ENCODE results near the gene SQOR.

SQOR gene

GRCh38 chr15:45657764-45658545 lies 23.1 kb downstream of the SQOR start:
- no peak for DNase-seq (ENCODE audit: low read depth in 2 of 2, low spot score in 1 of 2)

- DNase-seq (ENCODE audit: low read depth in 2 of 2, low spot score in 1 of 2) = no peak
These were observed 25.6 kb downstream of the SQOR start for GRCh38 chr15:45660231-45660979.

- no peak for DNase-seq (ENCODE audit: low read depth in 2 of 2, low spot score in 1 of 2)
These were observed 27.5 kb downstream of the SQOR start for GRCh38 chr15:45662375-45662774.

GRCh38 chr15:45664451-45664850 lies 29.6 kb downstream of the SQOR start:
- DNase-seq (ENCODE audit: low read depth in 2 of 2, low spot score in 1 of 2) = no peak

GRCh38 chr15:45665261-45665660 lies 30.4 kb downstream of the SQOR start:
- no peak for DNase-seq (ENCODE audit: low read depth in 2 of 2, low spot score in 1 of 2)

- DNase-seq (ENCODE audit: low read depth in 2 of 2, low spot score in 1 of 2) = no peak
These were observed 31.5 kb downstream of the SQOR start for GRCh38 chr15:45666119-45666875.

GRCh38 chr15:45667002-45667401 lies 32.2 kb downstream of the SQOR start:
- DNase-seq (ENCODE audit: low read depth in 2 of 2, low spot score in 1 of 2) = no peak

GRCh38 chr15:45668386-45668785 lies 33.6 kb downstream of the SQOR start:
- no peak for DNase-seq (ENCODE audit: low read depth in 2 of 2, low spot score in 1 of 2)

- DNase-seq (ENCODE audit: low read depth in 2 of 2, low spot score in 1 of 2) = no peak
These were observed 34.6 kb downstream of the SQOR start for GRCh38 chr15:45669422-45669821.

GRCh38 chr15:45670091-45670490 lies 35.3 kb downstream of the SQOR start:
- DNase-seq (ENCODE audit: low read depth in 2 of 2, low spot score in 1 of 2) = no peak

GRCh38 chr15:45670511-45670910 lies 35.7 kb downstream of the SQOR start:
- DNase-seq (ENCODE audit: low read depth in 2 of 2, low spot score in 1 of 2) = no peak

GRCh38 chr15:45674677-45675076 lies 39.8 kb downstream of the SQOR start:
- no peak for DNase-seq (ENCODE audit: low read depth in 2 of 2, low spot score in 1 of 2)

- DNase-seq (ENCODE audit: low read depth in 2 of 2, low spot score in 1 of 2) = no peak
These were observed 43.0 kb downstream of the SQOR start for GRCh38 chr15:45677797-45678196.

GRCh38 chr15:45678459-45679178 lies 43.8 kb downstream of the SQOR start:
- no peak for DNase-seq (ENCODE audit: low read depth in 2 of 2, low spot score in 1 of 2)

GRCh38 chr15:45684533-45684932 lies 49.7 kb downstream of the SQOR start:
- no peak for DNase-seq (ENCODE audit: low read depth in 2 of 2, low spot score in 1 of 2)

GRCh38 chr15:45689616-45690015 lies 54.8 kb downstream of the SQOR start:
- no peak for DNase-seq (ENCODE audit: low read depth in 2 of 2, low spot score in 1 of 2)

GRCh38 chr15:45690581-45691260 lies 55.9 kb downstream of the SQOR start:
- DNase-seq (ENCODE audit: low read depth in 2 of 2, low spot score in 1 of 2) = no peak

- no peak for DNase-seq (ENCODE audit: low read depth in 2 of 2, low spot score in 1 of 2)
These were observed 66.3 kb downstream of the SQOR start for GRCh38 chr15:45701108-45701507.

GRCh38 chr15:45702041-45702440 lies 67.2 kb downstream of the SQOR start:
- no peak for DNase-seq (ENCODE audit: low read depth in 2 of 2, low spot score in 1 of 2)

- DNase-seq (ENCODE audit: low read depth in 2 of 2, low spot score in 1 of 2) = no peak
These were observed 69.0 kb downstream of the SQOR start for GRCh38 chr15:45703670-45704328.

Measured in stimulated activated CD8-positive, alpha-beta memory T cell treated with anti-CD3 and anti-CD28 coated beads, Interleukin-4, amount 100 ng/mL, for 4 hours (primary cell).